Activated naive CD8-positive, alpha-beta T cell treated with anti-CD3 and anti-CD28 coated beads, Interleukin-2, amount 50 U/mL, for 16 hours (primary cell): ENCODE results near the gene TSC22D4.
"Not testable (repeated sequence)": the region's sequence is repeated elsewhere in the genome, so short reads cannot be mapped to it uniquely, and the experiment has no call there.

ENCODE experiments used
- DNase-seq: peaks from one replicate; pipeline ENCODE4 v3.0.0-alpha.2; 2020; ENCODE audit warnings: low read depth, low spot score

TSC22D4 gene

DNA sequence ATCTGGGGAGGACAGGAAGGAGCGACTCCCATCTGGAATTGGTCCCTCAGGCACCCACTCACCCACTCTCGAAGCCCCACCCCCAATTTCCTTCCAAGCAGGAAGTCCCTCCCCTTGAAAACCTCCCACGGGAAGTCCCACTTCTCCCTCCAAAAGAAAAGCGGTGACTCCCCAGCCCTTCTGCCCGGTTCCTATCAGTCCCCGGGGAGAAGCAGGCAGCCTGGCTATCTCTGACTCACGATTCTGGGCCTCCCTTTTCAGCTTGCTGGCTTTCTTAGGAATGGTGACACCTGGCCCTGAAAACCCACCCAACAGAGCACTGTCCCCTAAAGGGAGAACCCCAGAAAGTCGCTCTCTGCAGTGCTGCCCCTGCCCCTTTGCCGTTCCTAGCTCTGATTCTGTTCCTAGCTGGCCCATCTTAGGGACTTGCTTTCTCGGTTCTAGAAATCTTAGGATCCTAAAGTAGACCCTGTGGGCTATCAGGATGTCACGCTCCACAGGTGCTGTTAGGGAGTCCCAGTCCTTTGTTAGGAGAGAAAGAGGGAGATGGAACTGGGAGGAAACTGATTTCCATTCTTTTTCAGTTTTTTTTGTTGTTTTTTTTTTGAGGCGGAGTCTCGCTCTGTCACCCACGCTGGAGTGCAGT lies 6.0 kb downstream of the TSC22D4 start:
- no peak for DNase-seq

- DNase-seq = no peak
Observed at GRCh38 chr7:100472121-100472851, 6.7 kb downstream of the TSC22D4 start.

- no peak for DNase-seq
Observed at GRCh38 chr7:100471021-100471420, 8.0 kb downstream of the TSC22D4 start.

GRCh38 chr7:100469227-100470044 lies 9.6 kb downstream of the TSC22D4 start:
- peak; percentile 51 for DNase-seq

- no peak for DNase-seq
Observed at GRCh38 chr7:100467638-100468373, 11.2 kb downstream of the TSC22D4 start.

- no peak for DNase-seq
Observed at GRCh38 chr7:100466653-100467605, 12.1 kb downstream of the TSC22D4 start.

DNA sequence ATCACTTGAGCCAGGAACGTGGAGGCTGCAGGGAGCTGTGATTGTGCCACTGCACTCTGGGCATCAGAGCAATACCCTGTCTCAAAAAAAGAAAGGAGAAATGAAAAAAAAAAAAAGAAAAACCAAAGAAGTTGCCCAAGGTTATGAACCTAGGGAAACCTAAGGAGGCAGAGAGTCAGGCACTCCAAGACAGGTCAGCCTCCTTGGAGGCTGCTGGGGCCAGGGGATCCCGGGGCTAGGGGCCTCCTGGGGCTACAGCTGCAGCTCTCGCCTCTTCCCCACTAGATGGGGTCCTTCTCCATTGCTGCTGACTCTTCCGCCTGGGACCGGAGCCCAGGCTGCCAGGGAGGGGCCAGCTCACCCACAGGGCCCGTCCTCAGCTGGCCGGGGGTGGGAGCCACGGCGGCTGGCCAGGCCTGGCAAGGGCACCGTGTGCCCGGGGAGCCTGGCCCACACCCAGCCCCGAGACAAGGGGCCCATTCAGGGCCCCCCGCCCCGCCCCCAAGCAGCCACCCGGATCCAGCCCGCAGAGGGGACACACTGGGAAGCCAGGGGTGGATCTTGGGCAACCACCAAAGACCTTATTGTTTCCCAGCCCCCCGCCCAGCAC lies 13.2 kb downstream of the TSC22D4 start:
- DNase-seq = no peak

DNA sequence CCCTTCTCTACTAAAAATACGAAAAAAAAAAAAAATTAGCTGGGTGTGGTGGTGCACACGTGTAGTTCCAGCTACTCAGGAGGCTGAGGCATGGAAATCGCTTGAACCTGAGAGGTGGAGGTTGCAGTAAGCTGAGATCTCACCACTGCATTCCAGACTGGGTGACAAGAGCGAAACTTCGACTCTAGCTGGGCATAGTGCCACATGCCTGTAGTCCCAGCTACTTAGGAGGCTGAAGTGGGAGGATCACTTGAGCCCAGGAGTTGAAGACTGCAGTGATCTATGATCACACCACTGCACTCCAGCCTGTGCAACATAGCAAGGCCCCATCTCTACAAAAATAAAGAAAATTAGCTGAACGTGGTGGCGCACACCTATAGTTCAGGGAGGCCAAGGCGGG lies 13.7 kb downstream of the TSC22D4 start:
- no peak for DNase-seq

DNA sequence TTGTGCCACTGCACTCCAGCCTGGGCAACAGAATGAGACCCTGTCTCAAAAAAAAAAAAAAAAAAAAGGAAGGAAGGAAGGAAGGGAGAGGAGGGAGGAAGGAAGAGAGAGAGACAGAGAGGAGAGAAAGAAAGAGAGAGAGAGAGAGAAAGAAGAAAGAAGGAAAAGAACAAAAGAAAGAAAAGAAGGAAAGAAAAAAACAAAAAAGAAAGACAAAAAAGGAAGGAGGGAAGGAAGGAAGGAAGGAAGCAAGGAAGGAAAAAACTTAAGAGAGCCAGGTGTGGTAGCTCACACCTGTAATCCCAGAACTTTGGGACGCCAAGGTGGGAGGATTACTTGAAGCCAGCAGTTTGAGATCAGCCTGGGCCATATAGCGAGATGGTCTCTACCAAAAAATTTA lies 14.2 kb downstream of the TSC22D4 start:
- no peak for DNase-seq

DNA sequence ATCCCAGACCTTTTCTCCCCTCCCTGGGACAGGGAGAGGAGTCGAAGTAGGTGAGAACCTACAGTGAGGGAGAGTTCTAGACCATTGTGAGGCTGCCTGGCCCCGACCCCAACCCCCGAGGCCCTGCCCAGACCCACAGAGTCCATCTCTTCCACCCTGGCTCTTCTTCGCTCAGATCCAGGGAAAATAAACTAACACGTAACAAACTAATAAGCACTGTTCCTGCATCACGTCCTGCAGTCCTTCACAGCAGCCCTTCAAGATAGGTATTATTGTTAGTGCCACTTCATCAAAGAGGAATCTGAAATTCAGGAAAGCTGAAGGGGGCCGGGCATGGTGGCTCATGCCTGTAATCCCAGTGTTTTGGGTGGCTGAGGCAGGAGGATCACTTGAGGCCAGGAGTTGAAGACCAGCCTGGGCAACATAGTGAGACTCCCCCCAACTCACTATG lies 14.8 kb downstream of the TSC22D4 start, which contains the start of gene SPACDR:
SPACDR (minus strand) TSS at position 51 of the 451 bp plus-strand sequence. CDS start 235 bp downstream, outside the sequence.
- DNase-seq = no peak

GRCh38 chr7:100457033-100457432 lies 22.0 kb downstream of the TSC22D4 start:
- no peak for DNase-seq

DNA sequence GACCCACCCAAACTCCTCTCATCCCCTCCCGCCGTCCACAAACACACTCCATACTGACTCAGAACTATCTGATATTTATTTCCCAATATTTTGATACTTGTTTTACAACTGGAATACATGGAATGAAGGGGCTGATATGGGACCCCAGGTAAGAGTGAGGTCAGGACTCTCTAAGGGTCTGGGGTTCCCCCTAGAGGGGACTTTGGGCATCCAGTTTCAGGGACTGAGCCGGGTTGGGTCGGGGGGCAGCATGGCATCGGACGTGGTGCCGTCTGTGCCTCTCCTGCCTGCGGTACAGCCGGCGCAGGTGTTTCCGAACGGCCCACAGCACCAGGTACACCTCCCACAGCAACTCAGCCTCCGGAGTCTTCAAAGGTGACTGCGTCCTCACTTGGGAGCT lies 22.5 kb downstream of the TSC22D4 start:
- DNase-seq = no peak

GRCh38 chr7:100455206-100455605 lies 23.8 kb downstream of the TSC22D4 start:
- DNase-seq = no peak

DNA sequence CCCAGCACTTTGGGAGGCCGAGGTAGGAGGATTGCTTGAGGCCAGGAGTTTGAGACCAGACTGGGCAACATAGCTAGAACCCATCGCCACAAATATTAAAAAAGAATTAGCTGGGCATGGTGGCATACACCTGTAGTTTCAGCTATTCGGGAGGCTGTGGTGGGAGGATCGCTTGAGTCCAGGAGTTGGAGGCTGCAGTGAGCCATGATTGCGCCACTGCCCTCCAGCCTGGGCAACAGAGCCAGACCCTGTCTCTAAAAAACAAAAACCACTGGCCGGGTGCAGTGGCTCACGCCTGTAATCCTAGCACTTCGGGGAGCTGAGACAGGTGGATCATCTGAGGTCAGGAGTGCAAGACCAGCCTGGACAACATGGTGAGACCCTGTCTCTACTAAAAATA lies 25.2 kb downstream of the TSC22D4 start:
- not testable (repeated sequence) for DNase-seq

- no peak for DNase-seq
Observed at GRCh38 chr7:100452513-100452912, 26.5 kb downstream of the TSC22D4 start.

DNA sequence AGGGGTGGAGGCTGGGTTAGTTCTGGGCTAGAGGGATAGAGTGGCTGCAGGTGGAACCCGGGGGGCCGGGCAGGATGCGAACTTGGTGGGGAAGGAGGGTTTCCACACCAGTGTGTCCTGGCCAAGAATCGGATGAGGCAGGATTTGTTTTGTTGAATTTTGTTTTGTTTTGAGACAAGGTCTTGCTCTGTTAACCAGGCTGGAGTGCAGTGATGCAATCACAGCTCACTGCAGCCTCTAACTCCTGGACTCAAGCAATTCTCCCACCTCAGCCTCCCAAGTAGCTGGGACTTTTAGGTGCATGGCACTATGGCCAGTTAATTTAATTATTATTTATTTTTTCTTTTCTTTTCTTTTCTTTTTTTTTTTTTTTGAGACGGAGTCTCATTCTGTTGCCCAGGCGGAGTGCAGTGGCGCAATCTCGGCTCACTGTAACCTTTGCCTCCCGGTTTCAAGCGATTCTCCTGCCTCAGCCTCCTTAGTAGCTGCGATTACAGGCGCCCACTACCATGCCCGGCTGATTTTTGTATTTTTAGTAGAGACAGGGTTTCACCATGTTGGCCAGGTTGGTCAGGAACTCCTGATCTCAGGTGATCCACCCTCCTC lies 29.7 kb downstream of the TSC22D4 start:
- no peak for DNase-seq

DNA sequence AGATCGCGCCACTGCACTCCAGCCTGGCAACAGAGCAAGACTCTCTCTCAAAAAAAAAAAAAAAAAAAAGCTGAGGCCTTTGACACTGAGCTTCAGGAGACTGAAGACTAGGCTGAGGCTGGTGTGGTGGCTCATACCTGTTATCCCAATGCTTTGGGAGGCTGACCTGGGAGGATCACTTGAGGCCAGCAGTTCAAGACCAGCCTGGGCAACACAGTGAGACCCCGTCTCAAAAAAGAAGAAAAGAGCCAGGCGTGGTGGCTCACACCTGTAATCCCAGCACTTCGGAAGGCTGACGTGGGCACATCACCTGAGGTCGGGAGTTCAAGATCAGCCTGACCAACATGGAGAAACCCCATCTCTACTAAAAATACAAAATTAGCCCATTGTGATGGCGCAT lies 31.7 kb downstream of the TSC22D4 start:
- not testable (repeated sequence) for DNase-seq

- DNase-seq = no peak
Observed at GRCh38 chr7:100446040-100446439, 33.0 kb downstream of the TSC22D4 start.
